Gastroesophageal sphincter (tissue), 4 donors: ENCODE results near the gene NRXN3. TPM values are rescaled to one million over a fixed set of nuclear protein-coding genes. Genes with fewer than 3 reads are reported as not detected.

ENCODE experiments used
- ATAC-seq: fragments of 150-250 bp; one replicate; pipeline ENCODE4 v1.9.1; 2016; ENCODE audit warnings: mild to moderate bottlenecking, moderate library complexity
- H3K27ac ChIP-seq, 4 donors: fragments of 200-600 bp; sonication (generic) in 3 of 4; 1 replicate in 3 of 4; 2 replicates in 1 of 4; pipeline ENCODE4 v1.5.1; 2016 to 2019
- H3K27me3 ChIP-seq: fragments of 200-600 bp; sonication (generic); one replicate; pipeline ENCODE4 v1.5.1; 2019
- H3K36me3 ChIP-seq, 2 donors: fragments of 200-600 bp; sonication (generic); one replicate each; pipeline ENCODE4 v1.5.1; 2019; ENCODE audit warnings: control low read depth in 1 of 2
- H3K4me1 ChIP-seq, 3 donors: fragments of 200-600 bp; sonication (generic); 1 replicate in 2 of 3; 2 replicates in 1 of 3; pipeline ENCODE4 v1.5.1; 2016 to 2019; ENCODE audit warnings: control low read depth in 2 of 3
- H3K4me3 ChIP-seq, 2 donors: fragments of 200-600 bp; sonication (generic); one replicate each; pipeline ENCODE4 v1.5.1; 2019; ENCODE audit warnings: mild to moderate bottlenecking in 1 of 2, moderate library complexity in 1 of 2
- H3K9me3 ChIP-seq, 3 donors: fragments of 200-600 bp; sonication (generic); one replicate each; pipeline ENCODE4 v1.5.1; 2017 to 2019; ENCODE audit warnings: control low read depth in 2 of 3
- EP300 ChIP-seq: sonication (generic); formaldehyde crosslinking; IDR thresholded peaks from one replicate; pipeline ENCODE4 v1.6.1; 2017; ENCODE audit warnings: antibody characterized with exemption, mild to moderate bottlenecking
- POLR2A ChIP-seq, 2 donors: fragments of 450-650 bp; IDR thresholded peaks; one replicate each; pipeline ENCODE4 v1.6.1; 2017; ENCODE audit warnings: antibody characterized with exemption in 2 of 2, mild to moderate bottlenecking in 2 of 2, moderate library complexity in 1 of 2
- POLR2AphosphoS5 ChIP-seq: sonication (generic); formaldehyde crosslinking; IDR thresholded peaks from one replicate; pipeline ENCODE4 v1.6.1; 2017; ENCODE audit warnings: antibody characterized with exemption
- WGBS, 2 donors: methylation state at CpG; one replicate each; pipeline ENCODE4 v1.1.5; 2018; ENCODE audit warnings: low coverage in 1 of 2; 5-methylcytosine and 5-hydroxymethylcytosine counted together
- total RNA-seq, 4 donors: library from RNA; depleted of rRNA; stranded (reverse); fragments of >200 nt; gene quantifications; one replicate each; pipeline ENCODE4 v1.1.0, GENCODE V29; 2016
- TF ChIP-seq, protein P1 (sequence below), 4 experiments: fragments of 200-600 bp in 2 of 4; fragments of 450-650 bp in 2 of 4; sonication (generic) in 1 of 4; IDR thresholded peaks; one replicate each; pipeline ENCODE4 v1.5.1; 2017 to 2019; ENCODE audit warnings: antibody characterized with exemption in 4 of 4, mild to moderate bottlenecking in 2 of 4, moderate library complexity in 2 of 4

Gene NRXN3
- total RNA-seq, 4 donors from 2014 or later: 74.2 to 192 (median 98.2) TPM

DNA sequence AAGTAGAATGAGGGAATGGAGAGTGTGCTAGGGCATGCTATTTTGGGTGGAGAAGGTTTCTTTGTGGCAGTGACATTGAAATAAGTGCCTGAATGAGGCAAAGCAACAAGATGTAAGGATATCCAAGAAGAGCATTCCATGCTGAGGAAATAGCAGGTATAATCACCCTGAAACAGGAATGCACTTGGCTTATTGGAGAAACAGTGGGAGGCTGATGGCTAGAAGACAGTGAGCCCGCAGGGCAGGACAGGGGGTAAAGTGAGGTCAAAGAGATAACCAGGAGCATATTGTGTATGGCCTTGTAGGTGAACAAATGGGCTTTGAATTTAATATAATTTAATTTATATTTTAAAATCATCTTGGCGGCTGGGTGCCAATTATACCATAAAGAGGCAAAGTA, 1164.1 kb downstream of the NRXN3 start:
- Histone ChIP-seq H3K36me3 (no peaks in the 10 kb centered on the region), H3K9me3 (no peaks in the 10 kb centered on the region), H3K4me1 (peaks cover 0 to 47% (median 2%) of the 10 kb centered on the region in 3 donors), H3K27ac (peak overlapping the region in 2 of 4 donors; percentile 20 to 52), H3K27me3 (no peaks in the 10 kb centered on the region), H3K4me3 (no peak overlapping the region)
- 79 to 88% methylated on average over 1 to 2 of the region's 2 CpGs for WGBS, 2 donors
- no peak for ATAC-seq
- TF ChIP-seq EP300: no peak

DNA sequence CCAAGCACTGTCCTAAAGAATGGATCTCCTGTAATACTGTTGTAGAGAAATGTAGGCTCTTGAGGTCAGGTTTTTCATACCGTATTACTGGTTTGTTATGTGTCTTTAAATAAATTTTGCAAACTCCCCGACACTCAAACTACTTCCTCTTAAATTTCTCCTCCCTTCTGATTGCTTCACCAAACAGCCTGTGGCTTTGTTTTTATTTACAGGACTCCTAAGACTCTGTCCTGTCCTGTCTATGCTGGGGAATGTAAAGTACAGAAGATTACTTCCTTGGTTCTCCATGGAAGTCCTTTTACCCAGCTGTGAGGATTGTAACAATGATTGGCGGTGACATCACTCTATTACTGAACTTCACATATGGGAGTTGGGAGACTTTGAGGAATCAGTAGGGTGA, 1167.6 kb downstream of the NRXN3 start:
- no peak for TF ChIP-seq EP300
- no peak for TF ChIP-seq POLR2AphosphoS5
- TF ChIP-seq, protein P1, sequence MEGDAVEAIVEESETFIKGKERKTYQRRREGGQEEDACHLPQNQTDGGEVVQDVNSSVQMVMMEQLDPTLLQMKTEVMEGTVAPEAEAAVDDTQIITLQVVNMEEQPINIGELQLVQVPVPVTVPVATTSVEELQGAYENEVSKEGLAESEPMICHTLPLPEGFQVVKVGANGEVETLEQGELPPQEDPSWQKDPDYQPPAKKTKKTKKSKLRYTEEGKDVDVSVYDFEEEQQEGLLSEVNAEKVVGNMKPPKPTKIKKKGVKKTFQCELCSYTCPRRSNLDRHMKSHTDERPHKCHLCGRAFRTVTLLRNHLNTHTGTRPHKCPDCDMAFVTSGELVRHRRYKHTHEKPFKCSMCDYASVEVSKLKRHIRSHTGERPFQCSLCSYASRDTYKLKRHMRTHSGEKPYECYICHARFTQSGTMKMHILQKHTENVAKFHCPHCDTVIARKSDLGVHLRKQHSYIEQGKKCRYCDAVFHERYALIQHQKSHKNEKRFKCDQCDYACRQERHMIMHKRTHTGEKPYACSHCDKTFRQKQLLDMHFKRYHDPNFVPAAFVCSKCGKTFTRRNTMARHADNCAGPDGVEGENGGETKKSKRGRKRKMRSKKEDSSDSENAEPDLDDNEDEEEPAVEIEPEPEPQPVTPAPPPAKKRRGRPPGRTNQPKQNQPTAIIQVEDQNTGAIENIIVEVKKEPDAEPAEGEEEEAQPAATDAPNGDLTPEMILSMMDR (IDR thresholded peaks at IDR 0.05): no peak
- TF ChIP-seq POLR2A (IDR thresholded peaks at IDR 0.05): no peak
- H3K9me3 ChIP-seq: no peaks in the 10 kb centered on the region
- H3K4me1 ChIP-seq: peaks cover 0 to 42% (median 2%) of the 10 kb centered on the region in 3 donors
- H3K27me3 ChIP-seq: no peaks in the 10 kb centered on the region
- H3K4me3 ChIP-seq: no peak overlapping the region
- no peak for ATAC-seq
- no peaks in the 10 kb centered on the region for H3K36me3 ChIP-seq
- 83 to 100% methylated on average over 1 to 3 of the region's 3 CpGs for WGBS, 2 donors
- H3K27ac ChIP-seq: no peak overlapping the region

DNA sequence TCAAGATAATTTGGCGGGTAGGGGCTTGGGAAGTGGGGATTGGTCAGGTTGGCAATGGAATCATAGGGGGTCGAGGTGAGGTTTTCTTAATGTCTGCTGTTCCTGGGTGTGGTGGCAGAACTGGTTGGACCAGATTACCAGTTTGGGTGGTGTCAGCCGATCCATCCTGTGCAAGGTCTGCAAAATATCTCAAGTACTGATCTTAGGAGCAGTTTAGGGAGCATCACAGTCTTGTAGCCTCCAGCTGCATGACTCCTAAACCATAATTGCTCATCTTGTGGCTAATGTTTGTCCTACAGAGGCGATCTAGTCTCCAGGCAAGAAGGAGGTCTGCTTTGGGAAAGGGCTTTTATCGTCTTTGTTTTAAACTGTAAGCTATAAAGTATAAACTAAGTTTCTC, 1172.8 kb downstream of the NRXN3 start:
- H3K36me3 ChIP-seq: no peaks in the 10 kb centered on the region
- TF ChIP-seq, protein P1 (IDR thresholded peaks at IDR 0.05): no peak
- no peak for TF ChIP-seq POLR2AphosphoS5
- no peak for TF ChIP-seq POLR2A (IDR thresholded peaks at IDR 0.05)
- TF ChIP-seq EP300: no peak
- no peak for ATAC-seq
- WGBS, 2 donors: 77 to 81% methylated on average over 4 of the region's 5 CpGs
- no peak overlapping the region for H3K27ac ChIP-seq
- H3K9me3 ChIP-seq: no peaks in the 10 kb centered on the region
- no peaks in the 10 kb centered on the region for H3K27me3 ChIP-seq
- no peak overlapping the region for H3K4me3 ChIP-seq
- peaks cover 0 to 17% (median 0%) of the 10 kb centered on the region in 3 donors for H3K4me1 ChIP-seq

DNA sequence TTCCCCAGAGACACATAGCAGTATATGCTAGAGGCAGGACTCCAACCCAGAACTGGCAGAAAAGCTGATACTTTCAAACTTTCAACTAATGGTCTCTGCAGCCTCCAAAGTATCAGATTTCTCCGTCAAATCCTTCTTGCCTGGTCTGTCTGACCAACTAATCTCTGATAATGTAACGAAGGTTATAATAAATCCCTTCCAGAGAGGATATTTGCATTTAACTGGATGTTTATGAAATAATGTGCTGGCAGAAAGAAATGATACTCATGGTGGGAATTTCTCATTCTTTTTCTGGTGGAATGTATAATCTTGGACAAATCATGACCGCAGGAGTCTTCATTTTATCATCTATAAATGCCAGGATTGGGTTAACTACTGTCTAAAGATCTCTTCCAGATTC, 1180.8 kb downstream of the NRXN3 start:
- Histone ChIP-seq H3K36me3 (no peaks in the 10 kb centered on the region), H3K9me3 (no peaks in the 10 kb centered on the region), H3K27me3 (no peaks in the 10 kb centered on the region), H3K27ac (no peak overlapping the region), H3K4me3 (no peak overlapping the region), H3K4me1 (peaks cover 0 to 50% (median 8%) of the 10 kb centered on the region in 3 donors)
- ATAC-seq: no peak
- TF ChIP-seq EP300 (no peak), POLR2AphosphoS5 (no peak), POLR2A (IDR thresholded peaks at IDR 0.05) (no peak)
- TF ChIP-seq, protein P1 (IDR thresholded peaks at IDR 0.05): no peak
- WGBS, 2 donors: 52 to 84% methylated on average over 3 of the region's 3 CpGs

DNA sequence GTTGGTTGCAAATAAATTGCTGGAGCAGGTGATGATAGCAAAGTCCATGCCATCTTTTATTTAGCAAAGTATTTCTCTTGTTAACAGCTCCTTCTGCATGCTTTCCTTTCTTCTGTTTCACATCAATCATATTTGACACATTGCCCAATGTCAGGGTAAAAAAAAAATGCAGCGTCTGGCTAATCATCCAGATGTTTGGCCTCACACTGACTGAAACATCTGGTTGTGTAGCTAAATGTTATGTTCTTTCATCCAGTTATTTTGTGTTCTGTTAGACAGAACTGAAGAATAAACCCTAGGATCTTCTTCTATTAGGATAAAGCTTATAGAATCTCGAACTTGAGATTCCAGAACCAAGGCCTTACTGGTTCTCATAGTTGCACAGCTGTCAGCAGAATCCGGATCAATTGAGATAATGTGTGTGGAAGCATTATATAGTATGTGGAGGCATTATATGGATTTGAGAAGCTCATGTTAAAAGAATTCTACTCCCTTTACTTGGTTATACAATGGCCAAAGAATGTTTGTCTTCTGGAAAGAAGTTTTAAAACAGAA, 1182.0 kb downstream of the NRXN3 start:
- no peaks in the 10 kb centered on the region for H3K9me3 ChIP-seq
- no peak for ATAC-seq
- no peak overlapping the region for H3K27ac ChIP-seq
- 21 to 31% methylated on average over 3 of the region's 3 CpGs for WGBS, 2 donors
- no peaks in the 10 kb centered on the region for H3K36me3 ChIP-seq
- no peaks in the 10 kb centered on the region for H3K27me3 ChIP-seq
- no peak for TF ChIP-seq POLR2AphosphoS5
- TF ChIP-seq POLR2A (IDR thresholded peaks at IDR 0.05): no peak
- TF ChIP-seq, protein P1 (IDR thresholded peaks at IDR 0.05): no peak
- no peak for TF ChIP-seq EP300
- H3K4me1 ChIP-seq: peaks cover 0 to 62% (median 8%) of the 10 kb centered on the region in 3 donors
- no peak overlapping the region for H3K4me3 ChIP-seq
